H9 (cell line): ENCODE measurements around the gene PYDC1. TPM values are rescaled to one million over a fixed set of nuclear protein-coding genes. Genes with fewer than 3 reads are reported as not detected.

Source experiments
- DNase-seq: peaks from one replicate; pipeline ENCODE4 v3.0.0-alpha.2; 2017
- H2AFZ ChIP-seq: one replicate; pipeline ENCODE4 v1.6.1; 2013; ENCODE audit warnings: mild to moderate bottlenecking, low read length, control low read depth, moderate library complexity
- H2AK5ac ChIP-seq: 2 replicates; pipeline ENCODE4 v1.6.1; 2013; ENCODE audit warnings: low read length, control low read depth, mixed read lengths; ENCODE audit not compliant: insufficient read length
- H2BK120ac ChIP-seq: one replicate; pipeline ENCODE4 v1.6.1; 2013; ENCODE audit warnings: low read depth, mild to moderate bottlenecking, low read length, control low read depth, inconsistent platforms; ENCODE audit not compliant: poor library complexity, severe bottlenecking
- H2BK12ac ChIP-seq: 2 replicates; pipeline ENCODE4 v1.6.1; 2013; ENCODE audit warnings: low read length, control low read depth, mixed read lengths, low read depth; ENCODE audit not compliant: insufficient read length
- H2BK15ac ChIP-seq: 2 replicates; pipeline ENCODE4 v1.6.1; 2013; ENCODE audit warnings: low read depth, low read length, control low read depth
- H2BK20ac ChIP-seq: one replicate; pipeline ENCODE4 v1.6.1; 2013; ENCODE audit warnings: low read depth, mild to moderate bottlenecking, low read length, control low read depth, inconsistent platforms; ENCODE audit not compliant: poor library complexity, severe bottlenecking
- H2BK5ac ChIP-seq: 2 replicates; pipeline ENCODE4 v1.6.1; 2013; ENCODE audit warnings: low read length, control low read depth, mixed read lengths; ENCODE audit not compliant: insufficient read length
- H3K14ac ChIP-seq: 2 replicates; pipeline ENCODE4 v1.6.1; 2013; ENCODE audit warnings: low read length, control low read depth; ENCODE audit not compliant: insufficient read depth
- H3K18ac ChIP-seq: 2 replicates; pipeline ENCODE4 v1.6.1; 2013; ENCODE audit warnings: low read depth, mild to moderate bottlenecking, mixed read lengths, low read length, control low read depth; ENCODE audit not compliant: insufficient read length
- H3K23ac ChIP-seq: 2 replicates; pipeline ENCODE4 v1.6.1; 2013; ENCODE audit warnings: low read length, control low read depth, mixed read lengths, low read depth; ENCODE audit not compliant: insufficient read length
- H3K23me2 ChIP-seq: 2 replicates; pipeline ENCODE4 v1.6.1; 2013; ENCODE audit warnings: low read depth, mild to moderate bottlenecking, mixed read lengths, low read length, control low read depth; ENCODE audit not compliant: insufficient read length, poor library complexity, severe bottlenecking
- H3K27ac ChIP-seq: 2 replicates; pipeline ENCODE4 v1.5.1; 2013; ENCODE audit warnings: low read length, control low read depth, mixed read lengths, low read depth; ENCODE audit not compliant: insufficient read length
- H3K27me3 ChIP-seq: 2 replicates; pipeline ENCODE4 v1.6.1; 2013; ENCODE audit warnings: low read length, control low read depth, inconsistent platforms; ENCODE audit not compliant: insufficient read depth
- H3K4ac ChIP-seq: 2 replicates; pipeline ENCODE4 v1.6.1; 2013; ENCODE audit warnings: low read depth, mild to moderate bottlenecking, control low read depth, inconsistent platforms, low read length, moderate library complexity
- H3K4me1 ChIP-seq: 2 replicates; pipeline ENCODE4 v1.6.1; 2013; ENCODE audit warnings: low read length, control low read depth, inconsistent platforms; ENCODE audit not compliant: insufficient read depth
- H3K4me2 ChIP-seq: 2 replicates; pipeline ENCODE4 v1.6.1; 2013; ENCODE audit warnings: low read length, control low read depth, mixed read lengths; ENCODE audit not compliant: insufficient read length, insufficient read depth
- H3K56ac ChIP-seq: 2 replicates; pipeline ENCODE4 v1.6.1; 2013; ENCODE audit warnings: low read depth, mild to moderate bottlenecking, mixed read lengths, low read length, control low read depth; ENCODE audit not compliant: insufficient read length
- H3K79me1 ChIP-seq: 2 replicates; pipeline ENCODE4 v1.6.1; 2013; ENCODE audit warnings: low read depth, mild to moderate bottlenecking, moderate library complexity, low read length, control low read depth, inconsistent platforms; ENCODE audit not compliant: insufficient read depth, poor library complexity, severe bottlenecking
- H3K79me2 ChIP-seq: 2 replicates; pipeline ENCODE4 v1.6.1; 2013; ENCODE audit warnings: low read length, control low read depth, inconsistent platforms; ENCODE audit not compliant: insufficient read depth
- H3K9ac ChIP-seq: 2 replicates; pipeline ENCODE4 v1.6.1; 2013; ENCODE audit warnings: low read length, control low read depth, mixed read lengths; ENCODE audit not compliant: insufficient read length; ENCODE audit errors: extremely low read depth
- H3K9me3 ChIP-seq: one replicate; pipeline ENCODE4 v1.6.1; 2013; ENCODE audit warnings: low read depth, low read length, inconsistent platforms; ENCODE audit not compliant: control insufficient read depth
- H3T11ph ChIP-seq: one replicate; pipeline ENCODE4 v1.6.1; 2013; ENCODE audit warnings: mild to moderate bottlenecking, low read length, control low read depth, inconsistent platforms
- H4K20me1 ChIP-seq: one replicate; pipeline ENCODE4 v1.6.1; 2013; ENCODE audit not compliant: control insufficient read depth, insufficient read length, insufficient read depth
- H4K5ac ChIP-seq: 2 replicates; pipeline ENCODE4 v1.6.1; 2013; ENCODE audit warnings: low read depth, mild to moderate bottlenecking, mixed read lengths, low read length, control low read depth; ENCODE audit not compliant: insufficient read length
- H4K8ac ChIP-seq: replicated peaks from 2 replicates; pipeline ENCODE4 v1.6.1; 2013; ENCODE audit warnings: low read length, control low read depth, mixed read lengths, low read depth; ENCODE audit not compliant: insufficient read length
- H4K91ac ChIP-seq: 2 replicates; pipeline ENCODE4 v1.6.1; 2013; ENCODE audit warnings: low read depth, mild to moderate bottlenecking, moderate library complexity, mixed read lengths, low read length, control low read depth; ENCODE audit not compliant: insufficient read length
- H3K27ac Mint-ChIP-seq, 3 experiments: 2 replicates in 2 of 3; 3 replicates in 1 of 3; pipeline ENCODE4 v1.8.0; 2020 to 2021; ENCODE audit warnings: mixed read lengths in 3 of 3, mild to moderate bottlenecking in 1 of 3, moderate library complexity in 1 of 3
- H3K27me3 Mint-ChIP-seq: 2 replicates; pipeline ENCODE4 v1.8.0; 2021; ENCODE audit warnings: low read depth, mild to moderate bottlenecking, moderate library complexity, mixed read lengths
- H3K36me3 Mint-ChIP-seq, 3 experiments: 2 replicates in 2 of 3; 3 replicates in 1 of 3; pipeline ENCODE4 v1.8.0; 2020 to 2021; ENCODE audit warnings: low read depth in 3 of 3, mixed read lengths in 3 of 3; ENCODE audit not compliant: insufficient read depth in 1 of 3
- H3K4me1 Mint-ChIP-seq, 2 experiments: 2 replicates each; pipeline ENCODE4 v1.8.0; 2020; ENCODE audit warnings: mixed read lengths in 2 of 2
- H3K4me3 Mint-ChIP-seq, 2 experiments: 2 replicates in 1 of 2; 3 replicates in 1 of 2; pipeline ENCODE4 v1.8.0; 2020 to 2021; ENCODE audit warnings: mild to moderate bottlenecking in 2 of 2, mixed read lengths in 2 of 2, moderate library complexity in 1 of 2
- H3K9me3 Mint-ChIP-seq, 2 experiments: 2 replicates in 1 of 2; 3 replicates in 1 of 2; pipeline ENCODE4 v1.8.0; 2020; ENCODE audit warnings: mild to moderate bottlenecking in 2 of 2, mixed read lengths in 2 of 2, moderate library complexity in 1 of 2
- WGBS: extraction: QIAGEN DNeasy Blood & Tissue Kit; methylation state at CpG from one replicate; pipeline ENCODE4 v1.1.7; 2013; ENCODE audit warnings: missing lambda C conversion rate, low lambda C conversion rate, mixed read lengths; ENCODE audit not compliant: insufficient read length; ENCODE audit errors: extremely low coverage; 5-methylcytosine and 5-hydroxymethylcytosine counted together
- total RNA-seq: library from RNA; stranded (reverse); gene quantifications from 2 replicates; pipeline ENCODE4 v1.2.1, GENCODE V29; 2021
- TF ChIP-seq, protein P1 (sequence below): fragments of 200-600 bp; sonication (generic); conservative IDR thresholded peaks from 3 replicates; pipeline ENCODE4 v1.8.0; 2021; ENCODE audit warnings: antibody characterized with exemption, mild to moderate bottlenecking

PYDC1 gene
- total RNA-seq, 1 experiment from 2014 or later: 0.70 TPM

DNA sequence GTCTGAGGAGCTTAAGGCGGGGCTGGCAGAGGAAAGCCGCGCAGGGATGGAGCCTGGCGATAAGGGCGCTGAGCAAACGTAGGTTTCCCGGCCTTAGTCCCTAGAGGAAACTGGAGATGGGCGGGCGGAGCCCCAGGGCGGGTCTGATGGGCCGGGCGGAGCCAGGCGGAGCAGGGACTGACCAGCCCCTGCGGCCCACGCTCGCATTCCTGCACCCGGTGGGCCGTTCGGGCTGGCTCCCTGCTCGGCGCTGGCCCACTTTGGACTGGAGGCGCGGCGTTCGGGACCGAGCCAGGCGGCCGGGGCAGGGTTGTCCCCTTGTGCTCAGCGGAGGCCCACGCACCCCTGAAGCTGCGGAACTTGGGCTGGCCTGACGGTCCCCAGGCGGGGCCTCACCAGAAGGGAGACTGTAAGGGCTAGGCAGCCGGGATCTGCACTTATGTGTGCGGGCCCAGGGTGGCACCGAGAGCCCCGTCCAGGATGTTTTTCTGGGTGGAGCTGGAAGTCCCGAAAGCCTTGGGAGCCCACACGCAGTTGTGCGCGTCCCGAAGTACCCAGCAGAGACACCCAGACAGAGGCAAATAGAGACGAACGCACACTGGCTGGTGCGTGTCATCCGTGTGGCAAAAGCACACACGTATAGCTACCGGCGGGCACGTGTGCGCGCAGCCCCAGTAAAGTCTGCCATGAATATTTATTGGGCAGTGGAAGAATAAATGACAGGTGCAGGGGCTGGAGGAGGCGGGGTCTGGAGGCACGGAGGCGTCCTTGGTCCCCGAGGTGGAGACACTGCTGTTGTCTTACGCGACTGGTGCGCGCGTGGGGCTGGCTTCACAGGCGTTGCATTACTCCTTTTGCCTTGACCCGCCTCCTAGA, 1.4 kb downstream of the PYDC1 start:
- Mint-ChIP-seq H3K4me1 (peaks cover 23 to 24% of the 10 kb centered on the region in 2 experiments), H3K27me3 (peaks cover 67% of the 10 kb centered on the region)
- H3K9me3 ChIP-seq: no peaks in the 10 kb centered on the region

More for the DNA sequence above, 1.4 kb downstream of the PYDC1 start:
- H2BK20ac ChIP-seq: no peak overlapping the region
- TF ChIP-seq, protein P1, sequence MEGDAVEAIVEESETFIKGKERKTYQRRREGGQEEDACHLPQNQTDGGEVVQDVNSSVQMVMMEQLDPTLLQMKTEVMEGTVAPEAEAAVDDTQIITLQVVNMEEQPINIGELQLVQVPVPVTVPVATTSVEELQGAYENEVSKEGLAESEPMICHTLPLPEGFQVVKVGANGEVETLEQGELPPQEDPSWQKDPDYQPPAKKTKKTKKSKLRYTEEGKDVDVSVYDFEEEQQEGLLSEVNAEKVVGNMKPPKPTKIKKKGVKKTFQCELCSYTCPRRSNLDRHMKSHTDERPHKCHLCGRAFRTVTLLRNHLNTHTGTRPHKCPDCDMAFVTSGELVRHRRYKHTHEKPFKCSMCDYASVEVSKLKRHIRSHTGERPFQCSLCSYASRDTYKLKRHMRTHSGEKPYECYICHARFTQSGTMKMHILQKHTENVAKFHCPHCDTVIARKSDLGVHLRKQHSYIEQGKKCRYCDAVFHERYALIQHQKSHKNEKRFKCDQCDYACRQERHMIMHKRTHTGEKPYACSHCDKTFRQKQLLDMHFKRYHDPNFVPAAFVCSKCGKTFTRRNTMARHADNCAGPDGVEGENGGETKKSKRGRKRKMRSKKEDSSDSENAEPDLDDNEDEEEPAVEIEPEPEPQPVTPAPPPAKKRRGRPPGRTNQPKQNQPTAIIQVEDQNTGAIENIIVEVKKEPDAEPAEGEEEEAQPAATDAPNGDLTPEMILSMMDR: no peak
- H2AK5ac ChIP-seq: no peak overlapping the region
- no peak overlapping the region for H3T11ph ChIP-seq
- H3K4ac ChIP-seq: no peak overlapping the region
- H3K56ac ChIP-seq: no peak overlapping the region
- Mint-ChIP-seq H3K9me3 (no peaks in the 10 kb centered on the region; a peak in 1 of 5 replicates), H3K27ac (peak overlapping the region in 1 of 3 experiments; percentile 55; a peak in 1 of 7 replicates), H3K4me3 (peak overlapping the region; percentile 66 to 84), H3K36me3 (no peaks in the 10 kb centered on the region; a peak in 1 of 7 replicates)
- H3K79me2 ChIP-seq: no peaks in the 10 kb centered on the region
- no peak overlapping the region for H2BK120ac ChIP-seq
- no peak overlapping the region for H4K5ac ChIP-seq
- no CpG with 5 or more reads among the region's 63 CpGs for WGBS
- H4K20me1 ChIP-seq: no peaks in the 10 kb centered on the region
- no peak overlapping the region for H4K8ac ChIP-seq
- no peaks in the 10 kb centered on the region for H3K79me1 ChIP-seq
- no peak overlapping the region for H3K23ac ChIP-seq
- peak; percentile 92 for DNase-seq
- no peak overlapping the region for H3K9ac ChIP-seq
- no peak overlapping the region for H2AFZ ChIP-seq
- H3K27ac ChIP-seq: no peak overlapping the region
- peaks cover 26% of the 10 kb centered on the region for H3K23me2 ChIP-seq
- peak overlapping the region; percentile 72 for H3K4me2 ChIP-seq
- no peak overlapping the region for H4K91ac ChIP-seq
- no peak overlapping the region; the same call in 1 of the 2 replicates for H3K14ac ChIP-seq
- H3K18ac ChIP-seq: no peak overlapping the region
- no peak overlapping the region for H2BK12ac ChIP-seq
- H2BK15ac ChIP-seq: no peak overlapping the region
- no peaks in the 10 kb centered on the region for H3K4me1 ChIP-seq
- peaks cover 15% of the 10 kb centered on the region; the same call in 1 of the 2 replicates for H3K27me3 ChIP-seq
- no peak overlapping the region for H2BK5ac ChIP-seq
